Epidermal melanocyte (primary cell): ENCODE results near the gene IGSF11.

Source experiments
- DNase-seq: peaks from one replicate; pipeline ENCODE4 v3.0.0; 2011; ENCODE audit warnings: low spot score; ENCODE audit not compliant: insufficient read length

The IGSF11 gene

GRCh38 chr3:118951089-118951488 is 83.6 kb downstream of the IGSF11 start:
- DNase-seq, result no peak

DNA sequence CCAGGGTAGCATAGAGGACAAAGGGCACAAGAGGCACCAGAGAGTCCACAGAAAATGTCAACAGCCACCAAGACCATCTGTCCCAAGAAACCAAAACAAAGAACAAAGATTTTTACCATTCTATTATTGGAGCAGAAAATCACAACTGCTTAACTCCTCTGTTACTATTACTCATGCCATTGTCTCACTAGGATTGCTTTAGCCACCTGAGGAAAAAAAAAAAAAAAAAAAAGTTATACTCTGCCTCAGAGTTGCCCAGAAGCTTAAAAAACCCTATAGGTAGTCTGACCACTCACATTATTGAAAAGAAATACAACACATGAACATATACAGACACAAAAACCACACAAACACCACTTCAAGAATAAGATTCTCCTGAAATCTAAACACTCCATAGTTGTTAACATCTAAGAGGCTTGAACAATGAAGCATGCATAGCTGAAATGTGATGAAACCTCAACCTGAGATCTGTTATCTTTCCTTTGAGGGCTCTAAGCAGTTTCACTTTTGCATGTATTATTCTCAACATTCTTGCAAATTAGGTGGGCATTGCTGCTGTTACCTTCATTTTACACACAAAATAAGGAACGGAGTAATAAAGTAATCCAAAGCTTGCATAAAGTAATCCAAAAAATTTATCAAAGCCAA is 85.4 kb downstream of the IGSF11 start:
- DNase-seq, result no peak

- no peak for DNase-seq
These were observed 86.5 kb downstream of the IGSF11 start for GRCh38 chr3:118948146-118948545.

GRCh38 chr3:118946449-118946848 is 88.2 kb downstream of the IGSF11 start:
- DNase-seq, result no peak

GRCh38 chr3:118945834-118946233 is 88.8 kb downstream of the IGSF11 start:
- no peak for DNase-seq

DNA sequence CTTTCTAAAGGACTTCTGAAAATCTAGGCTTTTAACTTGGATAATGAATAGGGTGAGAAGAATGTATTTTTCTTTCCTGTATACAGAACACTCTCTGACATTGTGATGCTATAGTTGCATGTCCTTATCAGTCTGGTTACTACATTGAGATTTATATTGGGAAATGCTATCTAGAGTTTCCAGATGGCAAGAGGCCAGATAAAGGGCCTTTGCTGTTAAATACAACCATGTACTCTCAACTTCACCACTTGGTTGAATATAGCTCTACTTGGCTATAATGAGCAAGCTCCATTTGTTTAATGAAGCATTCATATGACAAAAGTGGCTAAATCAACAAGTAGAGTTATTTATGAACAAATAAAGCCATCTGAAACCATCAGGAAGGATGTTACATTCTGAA is 91.0 kb downstream of the IGSF11 start:
- DNase-seq, result no peak

- no peak for DNase-seq
These were observed 92.0 kb downstream of the IGSF11 start for GRCh38 chr3:118942671-118943070.

GRCh38 chr3:118942195-118942594 is 92.5 kb downstream of the IGSF11 start:
- DNase-seq, result no peak

DNA sequence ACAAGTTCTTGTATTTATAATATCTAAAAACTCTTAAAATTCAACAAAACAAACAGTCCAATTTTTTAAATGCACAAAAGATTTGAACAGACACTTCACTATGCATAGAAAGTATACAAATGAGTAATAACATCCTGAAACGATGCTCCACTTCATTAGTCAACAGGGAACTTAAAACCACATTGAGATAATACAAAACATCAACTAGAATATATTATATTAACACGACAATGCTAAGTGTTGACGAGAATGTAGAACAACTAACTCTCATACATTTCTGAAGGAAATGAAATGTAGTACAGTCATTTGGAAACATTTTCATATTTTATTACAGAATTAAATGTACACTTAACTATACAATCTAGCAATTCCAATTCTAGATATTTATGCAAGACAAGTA is 93.4 kb downstream of the IGSF11 start:
- no peak for DNase-seq

DNA sequence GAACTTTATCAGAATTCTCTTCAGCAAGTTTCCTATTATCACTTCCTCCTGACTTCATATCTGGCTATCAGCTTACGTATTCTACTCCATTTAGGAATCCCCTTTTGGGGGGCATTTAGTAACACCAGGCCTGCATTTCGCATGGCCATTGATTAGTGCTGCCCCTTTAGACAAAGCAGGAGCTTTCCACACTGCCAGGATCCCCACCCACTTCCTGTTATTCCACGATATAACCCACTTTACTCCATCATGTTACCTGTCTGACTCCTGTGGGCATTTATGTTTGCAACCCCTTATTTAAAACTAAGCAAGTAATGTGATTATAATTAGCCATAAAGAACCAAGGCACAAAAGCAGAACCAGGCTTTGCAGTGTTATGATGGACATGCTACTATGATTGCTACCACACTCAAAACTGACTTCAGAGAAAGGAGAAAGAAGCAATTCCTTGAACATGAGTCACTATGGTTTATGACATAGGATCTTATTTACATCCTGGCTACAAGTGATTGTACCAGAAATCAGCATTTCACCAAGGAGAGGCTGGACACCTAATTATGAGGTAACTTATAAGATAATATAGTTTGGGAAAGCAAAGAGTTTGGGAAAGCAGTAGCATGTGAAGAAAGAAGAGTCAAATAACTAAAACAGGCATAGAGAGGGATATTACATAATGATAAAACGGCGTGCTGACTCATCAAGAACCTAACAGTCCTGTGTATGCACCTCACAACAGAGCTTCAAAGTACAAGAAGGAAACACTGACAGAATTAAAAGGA is 96.3 kb downstream of the IGSF11 start:
- no peak for DNase-seq

- DNase-seq, result no peak
These were observed 97.8 kb downstream of the IGSF11 start for GRCh38 chr3:118936811-118937210.

DNA sequence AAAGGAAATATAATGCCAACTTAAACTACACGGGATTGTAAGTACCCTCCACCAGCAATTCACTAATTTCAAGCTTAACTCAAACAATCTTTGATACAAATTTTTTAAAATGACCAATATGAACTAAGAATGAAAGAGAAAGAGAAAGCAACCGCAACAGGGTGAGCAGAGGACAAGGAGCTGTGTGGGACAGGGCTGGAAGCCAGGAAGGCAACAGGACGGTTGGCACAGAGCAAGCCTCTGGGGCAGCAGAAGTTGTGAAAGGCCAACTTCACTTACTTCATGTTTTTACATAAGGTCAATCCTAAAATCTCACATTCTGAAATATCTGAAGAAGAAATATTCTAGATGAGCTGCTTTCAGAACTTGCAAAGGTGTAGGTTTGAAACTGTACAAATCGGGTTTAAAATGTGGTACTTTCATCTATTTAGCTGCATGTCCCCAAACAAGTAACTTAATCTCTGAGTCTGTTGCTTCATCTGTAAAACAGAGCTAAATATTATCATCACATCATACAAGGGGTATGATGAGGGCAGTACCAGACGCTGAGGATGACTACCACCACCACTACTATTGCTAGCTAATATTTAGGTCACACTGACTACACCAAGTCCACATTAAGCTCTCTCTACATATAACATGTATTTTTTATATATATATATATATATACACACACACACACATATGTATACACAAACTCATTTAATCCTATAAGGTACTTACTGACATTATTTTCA is 101.7 kb downstream of the IGSF11 start:
- DNase-seq, result no peak

DNA sequence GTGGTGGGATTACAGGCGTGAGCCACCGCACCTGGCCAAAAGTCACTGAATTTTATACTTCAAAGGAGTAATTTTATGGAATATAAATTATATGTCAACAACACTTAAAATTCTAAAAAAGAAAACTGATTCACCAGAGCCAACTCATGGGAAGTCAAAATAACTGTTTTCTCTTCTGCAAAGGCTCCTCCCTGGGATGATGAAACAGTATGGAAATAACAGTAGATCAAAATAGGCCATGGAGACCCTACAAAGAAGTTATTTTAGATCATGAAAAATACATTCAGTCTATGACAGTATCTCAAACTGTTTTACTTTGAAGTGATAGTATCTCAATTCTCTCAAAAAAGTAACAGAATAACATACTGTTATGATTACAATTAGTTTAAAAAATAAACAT is 102.7 kb downstream of the IGSF11 start:
- no peak for DNase-seq

DNA sequence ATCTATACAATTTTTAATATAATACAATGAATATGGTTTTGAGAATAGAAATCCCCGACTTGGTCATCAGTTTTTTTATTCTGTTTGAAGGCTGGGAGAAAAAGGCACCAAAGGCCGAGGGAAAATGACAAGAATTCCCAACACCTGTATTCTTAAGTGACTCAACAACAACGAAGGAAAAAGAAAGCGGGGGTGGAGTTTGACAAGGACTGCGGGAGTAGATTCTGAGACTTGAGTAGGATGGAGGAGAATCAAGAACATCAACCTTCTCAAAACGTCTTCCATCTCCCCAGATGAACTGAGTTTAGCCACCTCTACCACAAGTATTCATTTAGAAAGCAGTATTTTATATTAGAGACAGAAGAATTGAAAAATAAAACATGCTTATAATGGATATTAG is 107.2 kb downstream of the IGSF11 start:
- DNase-seq, result no peak

GRCh38 chr3:118912188-118912587 is 122.5 kb downstream of the IGSF11 start:
- DNase-seq, result no peak

DNA sequence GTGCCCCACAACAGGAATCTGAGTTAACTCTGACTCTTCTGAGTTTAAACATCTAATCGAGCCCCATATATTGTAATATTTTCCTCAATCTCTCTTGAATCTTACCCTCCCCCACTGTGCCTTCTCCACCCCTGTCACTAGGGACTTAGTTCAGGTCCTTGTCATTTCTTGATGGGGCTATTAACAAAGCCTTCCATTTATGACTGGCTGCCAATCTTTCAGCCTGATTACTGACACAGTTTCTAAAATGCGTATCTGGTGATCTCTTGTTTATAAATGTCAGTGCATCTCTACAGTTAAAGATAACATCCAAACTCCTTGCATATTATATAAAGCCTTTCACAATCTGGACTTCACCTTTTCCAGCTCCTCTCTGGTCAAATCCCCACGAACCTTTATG is 124.3 kb downstream of the IGSF11 start:
- no peak for DNase-seq

DNA sequence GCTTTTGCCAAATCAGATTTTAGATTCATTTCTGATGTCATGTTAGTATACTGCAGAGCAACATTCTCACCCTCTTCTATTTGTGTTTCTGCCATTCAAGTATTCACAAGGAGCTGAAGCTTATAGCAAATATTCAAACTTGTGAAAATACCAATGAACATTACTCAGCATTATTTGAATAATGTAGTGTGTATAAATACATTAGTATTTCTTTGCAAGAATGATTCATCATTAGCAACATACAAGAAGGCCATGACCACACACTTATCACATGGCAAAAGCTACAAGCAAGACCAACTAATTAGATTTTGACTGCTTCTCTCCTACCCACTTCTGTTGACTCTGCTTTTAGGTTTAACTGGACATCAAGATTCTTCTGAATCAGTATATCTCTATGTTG is 124.9 kb downstream of the IGSF11 start:
- no peak for DNase-seq

DNA sequence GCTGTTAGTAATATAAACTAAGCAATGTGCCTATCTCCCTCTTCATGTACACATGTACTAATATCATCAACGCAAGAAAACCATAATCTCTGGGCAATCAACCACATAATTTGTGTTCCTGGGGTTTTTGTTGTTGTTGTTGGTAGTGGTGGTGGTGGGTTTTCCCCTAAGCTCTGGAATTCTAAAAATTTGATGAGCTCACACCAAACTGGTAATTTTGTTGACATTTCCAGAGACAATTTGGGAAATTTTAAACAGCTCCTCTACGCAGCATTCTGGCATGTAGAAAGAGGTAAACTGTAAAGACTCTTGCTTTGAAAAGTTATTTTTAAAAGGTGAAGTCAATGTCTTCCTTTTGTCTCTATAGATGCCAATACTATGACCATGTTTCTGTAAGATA is 126.7 kb downstream of the IGSF11 start:
- no peak for DNase-seq

DNA sequence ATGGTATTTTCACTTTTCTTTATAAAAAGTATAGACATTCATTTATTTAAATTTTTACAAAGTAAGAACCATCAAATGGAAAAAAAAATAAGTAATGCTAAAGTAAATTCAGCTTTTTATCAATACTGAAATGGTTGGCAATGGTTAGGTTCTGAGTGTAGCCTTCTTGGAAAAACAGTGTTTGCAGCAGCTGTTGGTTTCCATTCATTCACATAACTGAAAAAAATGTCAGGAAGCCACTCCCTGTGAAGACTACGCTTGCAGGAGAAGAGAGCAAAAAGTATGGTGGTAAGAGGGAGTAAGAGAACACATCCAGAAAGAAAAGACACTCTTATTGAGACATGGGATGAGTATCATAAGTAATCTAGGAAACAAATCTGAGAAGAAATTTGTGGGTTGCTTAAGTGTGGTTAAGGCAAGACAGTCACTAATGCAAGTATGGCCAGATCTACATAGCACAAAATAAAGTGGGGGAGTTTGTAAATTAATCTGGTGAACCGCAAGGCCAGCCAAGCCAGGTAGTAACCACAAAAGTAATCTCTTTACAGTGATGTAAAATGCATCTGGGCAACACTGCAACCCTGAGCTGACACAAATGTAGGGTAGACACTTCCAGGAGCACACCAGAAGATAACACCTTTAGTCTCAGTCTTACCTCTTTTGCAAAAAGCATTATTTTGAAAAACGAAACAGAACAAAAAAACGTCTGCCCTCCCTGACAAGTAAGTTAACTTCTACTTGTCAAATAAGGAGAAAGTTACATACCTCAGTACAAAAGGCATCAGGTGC is 133.7 kb downstream of the IGSF11 start:
- no peak for DNase-seq

DNA sequence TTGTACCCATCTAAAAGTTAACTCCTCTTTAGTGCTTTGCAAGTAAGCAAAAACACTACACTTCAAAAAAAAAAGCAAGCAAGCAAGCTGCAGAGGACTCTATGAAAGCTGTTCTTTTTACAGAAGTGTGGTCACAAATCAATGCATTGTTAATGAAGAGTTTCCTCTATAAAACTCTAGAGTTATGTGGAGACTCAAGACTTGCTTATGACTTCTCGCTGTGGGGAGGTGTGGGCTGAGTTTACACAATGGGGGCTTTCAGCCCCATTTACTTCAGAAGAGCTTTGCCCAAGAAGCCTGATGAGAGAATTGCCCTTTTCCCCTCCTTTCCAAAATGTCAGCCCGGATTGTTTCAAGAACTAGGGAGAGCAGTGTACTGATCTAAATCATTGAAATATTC is 144.4 kb downstream of the IGSF11 start:
- DNase-seq, result peak; percentile 73

GRCh38 chr3:118889691-118890090 is 145.0 kb downstream of the IGSF11 start:
- no peak for DNase-seq

DNA sequence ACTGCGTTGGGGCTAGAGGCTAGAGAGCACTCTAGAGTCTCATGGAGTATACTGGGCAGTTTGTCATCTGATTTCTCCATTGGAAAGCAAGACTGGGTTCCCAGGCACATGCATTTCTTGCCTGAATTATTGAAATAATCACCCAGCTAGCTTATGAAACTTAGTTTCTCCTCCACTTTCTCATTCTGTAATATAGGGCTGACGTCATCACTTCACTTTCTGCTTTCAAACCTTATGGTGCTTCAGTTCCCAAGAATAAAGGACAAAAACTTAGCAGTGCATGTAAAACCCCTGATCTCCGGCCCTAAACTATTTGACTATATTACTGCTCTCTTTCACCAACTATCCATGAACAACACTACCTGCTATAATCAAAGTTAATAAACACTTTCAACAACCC is 147.9 kb downstream of the IGSF11 start:
- no peak for DNase-seq
